Activated naive CD4-positive, alpha-beta T cell (primary cell): ENCODE results near the gene CAPN12.

ENCODE experiments used
- DNase-seq, 4 experiments: peaks; one replicate each; lab custom pipeline; 2025; lab: John Stamatoyannopoulos, UW

CAPN12 gene

DNA sequence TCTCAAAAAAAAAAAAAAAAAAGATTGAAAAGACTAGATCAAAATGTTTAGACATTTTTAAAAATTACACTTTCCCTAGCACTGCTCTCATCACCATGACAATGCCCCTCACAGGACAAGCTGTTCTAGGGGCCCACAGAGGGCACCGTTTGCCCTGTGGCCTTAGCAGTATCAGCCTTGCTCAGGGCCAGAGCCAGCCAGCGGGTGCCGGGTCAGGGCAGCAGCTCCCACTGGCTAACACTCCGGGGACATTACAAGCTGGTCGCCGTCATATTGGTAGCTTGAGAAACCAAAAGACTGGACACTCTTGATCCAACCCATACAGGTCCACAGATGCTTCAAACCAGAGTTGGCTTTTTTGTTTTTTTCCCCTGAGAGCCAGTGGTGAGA, 18.0 kb downstream of the CAPN12 start:
- no peak for DNase-seq

GRCh38 chr19:38725469-38726283, 18.6 kb downstream of the CAPN12 start:
- no peak for DNase-seq

GRCh38 chr19:38723990-38724854, 20.1 kb downstream of the CAPN12 start:
- no peak for DNase-seq

DNA sequence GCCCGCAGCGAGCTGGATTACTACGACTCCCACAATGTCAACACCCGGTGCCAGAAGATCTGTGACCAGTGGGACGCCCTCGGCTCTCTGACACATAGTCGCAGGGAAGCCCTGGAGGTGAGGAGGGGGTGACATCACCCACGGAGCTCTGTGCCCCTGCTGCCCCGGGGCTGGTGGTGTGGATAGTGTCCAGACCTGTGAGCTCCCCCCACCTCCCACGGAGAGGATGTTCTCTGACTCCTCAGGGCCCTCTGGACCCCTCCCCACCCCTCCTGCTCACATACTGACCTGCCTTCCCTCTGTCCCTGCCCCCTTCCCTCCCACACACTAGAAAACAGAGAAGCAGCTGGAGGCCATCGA, 20.7 kb downstream of the CAPN12 start:
- no peak for DNase-seq

DNA sequence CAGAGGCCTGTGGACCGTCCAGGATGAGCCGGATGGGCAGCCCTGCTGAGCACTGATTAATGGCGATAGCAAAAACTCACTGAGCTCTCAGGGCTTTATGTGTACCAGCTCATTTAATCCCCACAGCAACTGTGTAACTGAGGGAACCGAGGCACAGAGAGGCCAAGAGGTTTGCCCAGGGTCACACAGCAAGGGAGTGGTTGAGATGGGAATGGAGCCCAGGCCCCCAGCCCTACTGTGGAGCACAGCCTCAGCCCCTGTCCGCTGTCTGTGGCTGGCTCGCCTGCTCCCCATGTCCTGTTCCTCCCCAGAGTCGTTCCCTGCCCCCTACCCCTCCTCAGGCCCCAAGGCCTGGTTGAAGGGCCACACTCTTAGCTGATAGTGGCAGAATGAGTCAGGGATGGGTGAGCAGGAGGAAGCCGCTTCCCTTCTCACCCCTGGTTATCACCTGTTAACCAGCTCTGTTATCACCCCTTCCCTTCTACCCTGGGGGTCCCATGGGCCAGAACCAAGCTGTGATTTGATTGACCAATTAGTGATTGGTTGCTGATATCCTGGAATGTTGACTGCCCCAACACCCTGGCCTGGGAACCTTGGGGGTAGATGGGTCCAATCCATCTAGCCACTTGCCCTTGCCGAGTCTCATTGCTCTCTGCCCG, 21.2 kb downstream of the CAPN12 start:
- DNase-seq: no peak

GRCh38 chr19:38721979-38722773, 22.1 kb downstream of the CAPN12 start:
- DNase-seq: no peak

- no peak for DNase-seq
These were observed 22.8 kb downstream of the CAPN12 start for GRCh38 chr19:38721496-38721895.

DNA sequence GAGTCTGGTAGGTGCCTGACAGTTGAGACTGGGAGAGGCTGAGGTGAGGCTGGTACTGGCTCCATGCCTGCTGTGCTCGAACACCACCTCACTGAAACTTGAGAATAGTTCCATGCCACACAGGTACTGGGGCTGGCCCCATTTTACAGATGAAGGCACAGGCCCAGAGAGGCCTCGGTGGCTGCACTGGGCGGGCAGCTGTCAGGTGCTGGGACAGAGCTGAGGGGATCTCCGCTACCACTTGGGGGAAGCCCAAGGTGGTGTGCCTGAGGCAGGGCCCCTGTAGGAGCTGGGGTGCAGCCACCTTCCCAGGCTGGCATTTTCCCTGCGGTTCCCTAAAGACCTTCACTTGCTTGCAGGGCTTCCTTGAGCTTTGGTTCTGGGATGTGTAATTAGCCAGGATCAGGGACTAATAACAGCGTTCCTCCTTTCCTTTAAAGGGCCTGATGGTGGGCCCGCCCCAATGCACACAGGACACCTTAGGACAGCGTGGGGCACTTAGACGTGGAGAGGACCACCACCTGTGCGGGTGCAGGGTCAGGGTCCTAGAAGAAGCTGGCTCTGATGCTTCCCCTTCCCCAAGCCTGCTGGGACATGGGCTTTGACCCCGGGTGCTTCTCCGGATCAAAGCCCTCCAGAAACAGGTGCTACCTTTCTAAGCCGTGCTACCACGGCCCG, 23.6 kb downstream of the CAPN12 start:
- DNase-seq: no peak

DNA sequence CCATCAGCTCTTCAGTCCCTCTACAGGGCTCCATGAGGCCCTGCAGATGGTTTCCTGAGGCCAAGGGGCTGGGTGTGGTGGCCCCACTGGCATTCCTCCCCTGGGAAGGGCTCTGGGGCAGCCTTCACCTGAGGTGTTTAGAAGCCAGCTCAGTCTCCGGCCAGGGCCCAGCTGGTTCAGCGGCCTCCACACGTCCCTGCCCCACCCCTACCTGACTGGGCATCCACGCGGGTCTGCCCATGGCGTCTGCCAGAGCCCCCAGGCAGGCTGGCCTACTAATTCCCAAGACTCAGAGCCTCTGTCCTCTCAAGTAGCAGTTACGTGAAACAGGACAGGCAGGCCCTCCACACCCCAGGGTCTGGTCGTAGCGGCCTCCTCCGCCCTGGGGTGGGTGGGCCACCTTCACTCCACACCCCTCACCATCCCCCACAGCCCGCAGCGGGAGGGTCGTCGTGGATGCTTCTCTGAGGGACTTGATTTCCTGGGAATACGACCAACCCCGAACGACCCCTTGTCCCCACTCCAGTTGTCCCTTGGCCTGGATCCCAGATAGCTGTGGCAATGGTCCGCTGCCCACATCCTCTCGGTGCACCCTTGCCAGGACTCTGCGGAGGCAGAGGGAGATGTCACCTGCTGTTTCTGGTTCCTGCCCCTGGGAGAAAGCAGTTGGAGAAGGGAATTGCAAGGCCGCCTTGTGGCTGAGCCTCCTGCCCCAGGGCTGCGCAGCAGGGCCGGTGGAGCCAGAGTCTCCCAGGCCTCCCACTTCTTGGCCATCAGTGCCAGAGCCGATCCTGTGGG, 24.3 kb downstream of the CAPN12 start:
- no peak for DNase-seq

- DNase-seq: no peak
These were observed 25.3 kb downstream of the CAPN12 start for GRCh38 chr19:38718747-38719543.

DNA sequence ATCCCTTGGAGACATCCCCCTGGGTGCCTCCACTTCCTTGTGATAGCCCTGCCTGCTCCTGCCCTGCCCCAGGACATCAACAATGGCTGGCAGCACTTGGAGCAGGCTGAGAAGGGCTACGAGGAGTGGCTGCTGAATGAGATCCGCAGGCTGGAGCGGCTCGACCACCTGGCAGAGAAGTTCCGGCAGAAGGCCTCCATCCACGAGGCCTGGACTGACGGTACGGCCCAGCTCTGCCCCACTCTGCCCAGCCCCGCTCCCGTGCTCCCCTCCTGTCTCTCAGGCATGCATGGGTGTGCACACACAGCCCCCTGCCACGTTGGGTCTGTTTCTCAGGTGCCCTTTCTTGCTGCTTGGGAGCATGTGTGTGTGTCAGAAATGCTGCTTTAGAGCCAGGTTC, 26.4 kb downstream of the CAPN12 start:
- no peak for DNase-seq

GRCh38 chr19:38717051-38717450, 27.2 kb downstream of the CAPN12 start:
- no peak for DNase-seq

DNA sequence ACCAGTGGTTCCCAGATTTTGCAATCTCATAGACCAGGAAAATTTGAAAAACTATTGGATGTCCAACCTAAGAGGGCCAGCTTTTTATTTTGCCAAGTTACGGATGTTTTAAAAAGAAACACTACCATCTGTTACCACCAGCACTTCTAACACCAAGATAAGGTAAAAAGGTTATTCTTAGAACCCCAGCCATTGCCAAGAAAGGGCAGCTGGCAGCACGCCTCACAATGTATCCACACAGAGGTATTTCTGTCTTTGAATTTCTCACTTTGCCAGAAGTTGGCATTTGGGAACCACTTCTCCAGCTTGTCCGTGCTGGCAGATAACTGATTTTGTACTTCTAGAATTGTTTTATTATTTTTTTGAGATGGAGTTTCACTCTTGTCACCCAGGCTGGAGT, 28.7 kb downstream of the CAPN12 start:
- DNase-seq: no peak

- DNase-seq: no peak
These were observed 29.9 kb downstream of the CAPN12 start for GRCh38 chr19:38714354-38714778.

- DNase-seq: no peak
These were observed 30.4 kb downstream of the CAPN12 start for GRCh38 chr19:38713865-38714264.

DNA sequence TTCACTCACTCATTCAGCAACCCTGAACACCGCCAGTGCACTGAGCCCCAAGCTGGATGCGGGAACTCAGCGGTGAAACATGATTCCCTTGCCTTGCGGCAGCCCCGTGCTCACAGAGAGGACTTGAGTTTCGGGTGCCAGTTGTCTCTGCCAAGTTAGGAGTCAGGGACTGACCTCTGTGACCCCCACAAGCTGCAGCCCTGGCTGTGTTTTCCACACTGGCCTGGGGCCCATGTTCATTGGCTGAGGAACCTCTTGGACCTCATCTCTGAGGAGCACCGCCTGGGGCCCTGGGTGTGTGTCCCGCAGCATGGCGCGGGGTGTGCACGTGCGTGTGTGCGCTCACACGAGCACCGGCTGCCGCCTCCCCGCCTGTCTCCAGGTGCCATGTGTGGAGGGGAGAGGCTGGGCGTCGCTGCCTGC, 31.0 kb downstream of the CAPN12 start:
- DNase-seq: no peak

DNA sequence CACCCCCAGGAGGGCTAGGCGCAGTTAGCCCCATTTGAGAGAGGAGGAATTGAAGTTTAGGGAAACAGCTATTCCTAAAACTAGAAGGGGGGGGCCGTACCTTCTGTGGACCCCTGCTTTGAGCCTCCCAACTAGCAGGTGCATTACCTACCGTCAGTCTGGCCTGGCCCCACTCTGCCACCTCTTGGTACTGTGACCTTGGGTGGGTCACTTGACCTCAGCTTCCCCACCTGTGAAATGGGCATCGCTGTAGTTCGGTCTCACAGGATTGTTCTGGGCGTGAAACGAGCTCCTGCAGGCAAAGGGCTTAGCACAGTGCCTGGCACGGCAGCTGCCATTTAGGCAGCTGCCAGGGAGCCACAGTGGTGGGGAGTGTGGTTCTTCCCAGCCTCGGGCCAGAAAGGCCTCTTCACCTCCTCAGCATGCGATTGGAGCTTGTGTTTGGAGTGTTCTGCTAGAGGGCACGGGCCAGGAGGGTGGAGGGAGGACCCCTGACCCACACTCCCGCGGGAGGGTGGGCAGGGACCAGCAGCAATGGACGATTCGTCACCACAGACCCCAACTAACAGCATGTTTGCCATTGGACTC, 32.0 kb downstream of the CAPN12 start:
- no peak for DNase-seq

DNA sequence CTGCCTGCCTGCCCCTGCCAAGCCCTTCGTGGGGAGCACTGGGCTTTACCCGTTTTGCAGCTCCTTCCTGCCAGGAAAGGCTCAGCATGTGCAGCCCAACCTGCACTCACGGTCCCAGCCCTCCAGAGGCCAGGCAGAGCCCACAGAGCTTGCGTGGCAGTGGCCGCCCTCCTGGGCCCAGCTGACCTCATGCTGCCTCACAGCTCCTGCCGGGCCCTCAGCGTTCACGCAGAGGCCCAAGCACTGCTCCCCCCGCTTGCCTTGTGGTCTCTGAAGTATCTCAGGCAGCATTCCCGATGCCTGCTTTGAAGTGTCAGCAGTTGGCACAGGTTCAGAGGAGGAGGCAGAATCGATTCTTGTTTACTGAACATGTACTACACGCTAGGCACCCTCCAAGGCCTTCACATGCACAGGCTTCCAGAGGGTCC, 32.5 kb downstream of the CAPN12 start:
- DNase-seq: no peak
